SH-SY5Y (cell line): ENCODE measurements around the gene RAB27A.

Experiments used
- GATA2 ChIP-seq: IDR thresholded peaks from 2 replicates; pipeline ENCODE4 v1.6.1; 2011; ENCODE audit warnings: mild to moderate bottlenecking, low read depth, low read length
- GATA3 ChIP-seq: IDR thresholded peaks from 2 replicates; pipeline ENCODE4 v1.6.1; 2011; ENCODE audit warnings: low read depth, mild to moderate bottlenecking, low read length, moderate library complexity

GRCh38 chr15:55289746-55290527 is at the start of gene RAB27A:
- TF ChIP-seq GATA3: no peak
- no peak for TF ChIP-seq GATA2
